Effector CD8-positive, alpha-beta T cell (primary cell): ENCODE results near the gene KCNMB4.
"Not testable (repeated sequence)": the region's sequence is repeated elsewhere in the genome, so short reads cannot be mapped to it uniquely, and the experiment has no call there.

Source experiments
- DNase-seq: peaks from one replicate; lab custom pipeline; 2025; lab: John Stamatoyannopoulos, UW

The KCNMB4 gene

DNA sequence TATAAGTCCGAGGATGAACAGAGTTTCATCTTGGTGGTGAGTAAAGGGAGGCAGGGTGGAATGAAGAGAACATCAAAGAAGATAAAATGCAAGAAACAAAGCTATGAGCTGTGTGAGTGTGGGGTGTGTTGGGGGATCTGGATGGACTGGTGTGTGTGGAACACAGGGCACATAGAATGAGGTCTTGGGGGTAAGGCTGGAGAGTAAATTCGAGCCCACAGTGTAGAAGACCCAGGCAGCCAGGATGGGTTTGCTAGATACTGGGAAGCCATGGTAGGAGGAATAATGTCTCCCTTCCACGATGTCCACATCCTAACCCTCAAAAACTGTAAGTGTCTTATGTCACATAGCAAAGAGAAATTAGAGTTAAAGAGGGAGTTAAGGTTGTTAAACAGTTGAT, 6.8 kb downstream of the KCNMB4 start:
- DNase-seq, result no peak

DNA sequence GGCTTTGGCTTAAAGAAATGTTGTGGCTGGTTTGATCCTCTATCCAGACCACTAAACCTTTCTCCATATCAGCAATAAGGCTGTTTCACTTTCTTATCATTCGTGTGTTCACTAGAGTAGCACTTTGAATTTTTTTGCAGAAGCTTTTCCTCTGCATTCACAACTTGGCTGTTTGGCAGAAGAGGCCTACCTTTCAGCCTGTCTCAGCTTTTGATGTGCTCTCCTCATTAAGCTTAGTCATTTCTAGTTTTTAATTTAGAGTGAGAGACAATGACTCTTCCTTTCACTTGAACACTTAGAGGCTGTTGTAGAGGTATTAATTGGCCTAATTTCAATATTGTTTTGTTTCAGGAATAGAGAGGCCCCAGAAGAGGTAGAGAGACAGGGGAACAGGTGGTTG, 13.8 kb downstream of the KCNMB4 start:
- DNase-seq, result no peak

DNA sequence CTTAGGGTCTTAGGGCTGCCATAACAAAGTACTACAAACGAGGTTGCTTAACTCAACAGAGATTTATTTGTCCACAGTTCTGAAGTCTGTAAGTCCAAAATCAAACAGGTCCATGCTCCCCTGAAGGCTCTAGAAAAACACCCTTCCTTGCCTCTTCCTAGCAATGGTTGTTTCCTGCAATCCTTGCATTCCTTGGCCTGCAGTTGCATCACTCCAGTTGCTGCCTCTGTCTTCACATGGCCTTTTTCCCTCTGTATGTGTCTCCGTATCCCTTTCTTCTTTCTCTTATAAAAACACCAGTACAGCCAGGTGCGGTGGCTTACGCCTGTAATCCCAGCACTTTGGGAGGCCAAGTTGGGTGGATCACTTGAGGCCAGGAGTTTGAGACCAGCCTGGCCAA, 17.4 kb downstream of the KCNMB4 start:
- no peak for DNase-seq

DNA sequence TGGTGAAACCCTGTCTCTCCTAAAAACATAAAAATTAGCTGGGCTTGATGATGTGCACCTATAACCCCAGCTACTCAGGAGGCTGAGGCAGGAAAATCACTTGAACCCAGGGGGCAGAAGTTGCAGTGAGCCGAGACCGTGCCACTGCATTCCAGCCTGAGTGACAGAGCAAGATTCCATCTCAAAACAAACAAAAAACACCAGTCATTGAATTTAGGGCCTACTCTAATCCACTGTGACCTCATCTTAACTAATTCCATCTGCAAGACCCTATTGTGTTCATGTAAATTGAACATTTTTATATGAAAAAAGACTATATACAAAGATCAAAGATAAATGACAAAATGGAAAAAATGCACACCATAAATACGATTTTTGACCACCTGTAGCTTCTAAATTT, 17.8 kb downstream of the KCNMB4 start:
- DNase-seq, result no peak

- no peak for DNase-seq
These were observed 20.7 kb downstream of the KCNMB4 start for GRCh38 chr12:70386771-70387170.

GRCh38 chr12:70389678-70390077, 23.6 kb downstream of the KCNMB4 start:
- no peak for DNase-seq

DNA sequence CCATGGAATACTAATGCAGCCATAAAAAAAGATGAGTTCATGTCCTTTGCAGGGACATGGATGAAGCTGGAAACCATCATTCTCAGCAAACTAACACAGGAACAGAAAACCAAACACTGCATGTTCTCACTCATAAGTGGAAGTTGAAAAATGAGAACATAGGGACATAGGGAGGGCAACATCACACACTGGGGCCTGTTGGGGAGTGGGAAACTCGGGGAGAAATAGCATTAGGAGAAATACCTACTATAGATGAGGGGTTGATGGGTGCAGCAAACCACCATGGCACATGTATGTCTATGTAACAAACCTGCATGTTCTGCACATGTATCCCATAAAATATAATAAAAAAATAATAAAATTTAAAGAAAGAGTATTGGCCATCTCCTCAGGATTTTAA, 26.5 kb downstream of the KCNMB4 start:
- not testable (repeated sequence) for DNase-seq

GRCh38 chr12:70393787-70394499, 27.9 kb downstream of the KCNMB4 start:
- DNase-seq, result no peak

GRCh38 chr12:70398002-70398401, 31.9 kb downstream of the KCNMB4 start:
- no peak for DNase-seq

DNA sequence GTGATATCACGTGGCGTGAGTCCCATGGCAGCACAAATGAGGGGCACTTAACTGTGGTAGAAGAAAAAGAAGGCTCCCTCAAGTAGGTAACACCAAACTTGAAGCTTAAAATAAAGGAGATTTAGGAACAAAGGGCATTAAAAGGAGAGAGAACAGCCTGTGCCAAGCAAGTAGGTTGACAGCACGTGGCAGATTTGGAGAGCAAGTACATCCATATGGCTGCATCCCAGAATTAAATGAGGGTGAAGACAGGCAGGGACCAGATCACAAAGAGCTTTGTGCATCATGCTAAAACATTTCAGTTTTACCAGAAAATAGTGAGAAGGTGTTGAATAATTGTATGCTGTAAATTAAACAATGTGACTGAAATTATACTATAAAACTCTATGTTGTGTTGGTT, 32.8 kb downstream of the KCNMB4 start:
- no peak for DNase-seq

DNA sequence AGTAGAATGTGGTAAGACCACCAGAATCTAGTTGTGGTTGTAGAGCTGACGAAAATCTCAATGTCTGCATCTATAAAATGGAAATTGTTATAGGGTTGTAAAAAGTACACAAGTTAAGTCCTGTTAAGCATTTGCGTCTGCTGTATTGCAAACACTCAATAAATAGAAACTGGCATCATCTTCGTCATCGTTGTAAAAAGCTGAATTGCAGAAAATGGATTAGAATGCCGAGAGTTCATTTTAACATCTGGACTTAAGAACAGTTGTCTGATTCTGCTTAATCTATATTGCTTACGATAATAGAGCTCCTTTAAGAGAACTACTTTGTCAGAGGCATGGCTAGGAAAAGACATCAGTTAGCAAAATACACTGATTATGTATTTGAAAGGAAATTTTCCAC, 33.2 kb downstream of the KCNMB4 start:
- no peak for DNase-seq

- no peak for DNase-seq
These were observed 34.0 kb downstream of the KCNMB4 start for GRCh38 chr12:70400124-70400523.

GRCh38 chr12:70402597-70402996, 36.5 kb downstream of the KCNMB4 start:
- no peak for DNase-seq

DNA sequence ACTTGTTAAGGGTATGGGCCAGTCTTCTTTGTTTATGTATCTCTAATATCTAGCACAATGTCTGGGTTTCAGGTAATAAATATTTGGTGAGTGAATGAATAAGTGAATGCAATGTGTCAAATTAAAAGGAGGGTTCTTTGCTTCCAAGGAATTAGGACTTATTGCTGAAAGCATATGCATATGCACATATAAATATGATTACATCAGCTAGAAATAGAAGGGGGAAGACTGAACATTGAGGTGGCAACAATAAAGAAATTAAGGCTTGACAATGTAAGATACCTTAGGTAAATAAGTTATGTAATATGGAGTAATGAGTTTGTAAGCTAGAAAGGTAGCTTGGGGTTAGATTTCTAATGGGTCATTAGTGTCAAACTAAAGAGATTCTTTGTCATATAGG, 37.7 kb downstream of the KCNMB4 start:
- DNase-seq, result no peak

GRCh38 chr12:70408004-70408790, 42.1 kb downstream of the KCNMB4 start:
- no peak for DNase-seq

DNA sequence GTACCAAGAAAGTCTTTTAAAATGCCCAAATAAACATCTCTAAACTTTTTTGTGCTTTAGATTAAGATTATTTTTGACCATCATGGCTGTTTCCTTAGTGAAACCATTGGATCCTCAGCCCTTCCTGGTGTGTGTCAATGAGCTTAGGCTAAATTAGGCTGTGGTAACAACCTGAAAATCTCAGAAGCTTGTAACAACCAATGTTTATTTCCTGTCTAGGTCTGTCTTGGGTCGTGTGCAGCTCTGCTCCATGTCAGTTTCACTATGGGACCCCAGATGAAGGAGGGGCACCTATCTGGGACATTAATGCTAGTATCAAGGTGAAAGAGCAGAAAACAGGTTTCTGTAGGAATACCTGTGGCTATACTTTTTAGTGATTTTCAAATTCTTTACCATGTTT, 49.9 kb downstream of the KCNMB4 start:
- DNase-seq, result no peak

GRCh38 chr12:70417121-70417520, 51.0 kb downstream of the KCNMB4 start:
- no peak for DNase-seq

GRCh38 chr12:70418101-70418500, 52.0 kb downstream of the KCNMB4 start:
- no peak for DNase-seq

DNA sequence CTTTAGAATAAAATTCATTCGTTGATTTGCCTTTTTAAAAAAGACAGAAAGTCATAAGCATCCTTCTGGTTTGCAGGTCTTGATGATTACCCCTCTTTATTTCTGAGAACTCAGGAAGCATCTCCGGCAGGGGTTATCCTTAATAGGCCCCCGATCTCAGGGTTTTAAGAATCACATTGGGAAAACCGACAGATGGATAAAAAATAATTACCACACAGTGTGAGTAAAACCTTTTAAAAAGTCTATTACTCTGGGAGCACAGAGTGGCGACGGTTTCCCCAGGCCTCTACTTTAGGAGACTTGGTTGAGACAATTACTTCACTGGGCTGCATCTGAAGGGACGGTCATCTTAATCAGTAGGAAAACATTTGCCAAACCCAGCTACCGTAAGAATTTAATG, 56.5 kb downstream of the KCNMB4 start:
- DNase-seq, result no peak

- DNase-seq, result no peak
These were observed 60.5 kb downstream of the KCNMB4 start for GRCh38 chr12:70426620-70427019.

- no peak for DNase-seq
These were observed 61.5 kb downstream of the KCNMB4 start for GRCh38 chr12:70427611-70428010.

DNA sequence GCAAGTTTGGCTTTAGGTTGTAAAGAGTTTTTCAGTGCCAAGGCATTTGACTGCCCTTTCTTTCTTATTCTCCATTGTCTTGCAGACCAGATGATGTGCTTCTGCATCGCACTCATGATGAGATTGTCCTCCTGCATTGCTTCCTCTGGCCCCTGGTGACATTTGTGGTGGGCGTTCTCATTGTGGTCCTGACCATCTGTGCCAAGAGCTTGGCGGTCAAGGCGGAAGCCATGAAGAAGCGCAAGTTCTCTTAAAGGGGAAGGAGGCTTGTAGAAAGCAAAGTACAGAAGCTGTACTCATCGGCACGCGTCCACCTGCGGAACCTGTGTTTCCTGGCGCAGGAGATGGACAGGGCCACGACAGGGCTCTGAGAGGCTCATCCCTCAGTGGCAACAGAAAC, 64.3 kb downstream of the KCNMB4 start:
- DNase-seq, result no peak

GRCh38 chr12:70436836-70437235, 70.7 kb downstream of the KCNMB4 start:
- DNase-seq, result no peak
